ENCODE measurements around the gene RTN4.

Gene RTN4

GRCh38 chr2:54952425-54952824 lies 97.8 kb downstream of the RTN4 start:
- no peak for DNase-seq (ENCODE audit: low spot score)

- no peak for DNase-seq (ENCODE audit: low spot score)
These were observed 99.4 kb downstream of the RTN4 start for GRCh38 chr2:54950811-54951210.

- DNase-seq (ENCODE audit: low spot score), result no peak
These were observed 100.8 kb downstream of the RTN4 start for GRCh38 chr2:54949431-54949830.

GRCh38 chr2:54948120-54948519 lies 102.1 kb downstream of the RTN4 start:
- DNase-seq (ENCODE audit: low spot score), result no peak

GRCh38 chr2:54947646-54948045 lies 102.6 kb downstream of the RTN4 start:
- DNase-seq (ENCODE audit: low spot score), result no peak

- no peak for DNase-seq (ENCODE audit: low spot score)
These were observed 103.1 kb downstream of the RTN4 start for GRCh38 chr2:54947136-54947535.

GRCh38 chr2:54946220-54946805 lies 103.9 kb downstream of the RTN4 start:
- DNase-seq (ENCODE audit: low spot score), result no peak

- peak; percentile 41 for DNase-seq (ENCODE audit: low spot score)
These were observed 104.6 kb downstream of the RTN4 start for GRCh38 chr2:54945391-54946219.

- DNase-seq (ENCODE audit: low spot score), result no peak
These were observed 105.4 kb downstream of the RTN4 start for GRCh38 chr2:54944724-54945326.

- DNase-seq (ENCODE audit: low spot score), result peak; percentile 46
These were observed 107.9 kb downstream of the RTN4 start for GRCh38 chr2:54942373-54942772.

GRCh38 chr2:54941248-54941984 lies 108.8 kb downstream of the RTN4 start:
- DNase-seq (ENCODE audit: low spot score), result no peak

- DNase-seq (ENCODE audit: low spot score), result no peak
These were observed 109.5 kb downstream of the RTN4 start for GRCh38 chr2:54940723-54941122.

GRCh38 chr2:54939446-54940118 lies 110.7 kb downstream of the RTN4 start:
- no peak for DNase-seq (ENCODE audit: low spot score)

- peak; percentile 76 for DNase-seq (ENCODE audit: low spot score)
These were observed 113.5 kb downstream of the RTN4 start for GRCh38 chr2:54936766-54937165.

- DNase-seq (ENCODE audit: low spot score), result no peak
These were observed 114.9 kb downstream of the RTN4 start for GRCh38 chr2:54935389-54935788.

- no peak for DNase-seq (ENCODE audit: low spot score)
These were observed 118.8 kb downstream of the RTN4 start for GRCh38 chr2:54931473-54931872.

- DNase-seq (ENCODE audit: low spot score), result no peak
These were observed 121.5 kb downstream of the RTN4 start for GRCh38 chr2:54928719-54929118.

GRCh38 chr2:54927751-54928615 lies 122.3 kb downstream of the RTN4 start:
- no peak for DNase-seq (ENCODE audit: low spot score)

GRCh38 chr2:54927085-54927750 lies 123.0 kb downstream of the RTN4 start:
- no peak for DNase-seq (ENCODE audit: low spot score)

GRCh38 chr2:54925022-54925421 lies 125.2 kb downstream of the RTN4 start:
- DNase-seq (ENCODE audit: low spot score), result no peak

Data from kidney tubule cell (primary cell).